DMS53 treated with DMSO at 0.1 percent for 48 hours (cell line): Measurements from ENCODE around the gene TRIM68.

Experiments used
- DNase-seq: peaks from one replicate; lab custom pipeline; 2025; ENCODE audit not compliant: unreplicated experiment; lab: John Stamatoyannopoulos, UW

The TRIM68 gene

GRCh38 chr11:4607781-4608666 lies at the start of gene TRIM68:
TSS of gene TRIM68 (minus strand) at chr11:4608231. CDS start at chr11:4605504, 2,727 bp downstream.
- peak; percentile 97 for DNase-seq

- DNase-seq = no peak
Measured at GRCh38 chr11:4654635-4655369, 46.8 kb upstream of the TRIM68 start.

GRCh38 chr11:4647766-4648165 lies 39.7 kb upstream of the TRIM68 start:
- DNase-seq = no peak

GRCh38 chr11:4645974-4646373 lies 37.9 kb upstream of the TRIM68 start:
- no peak for DNase-seq

GRCh38 chr11:4644233-4644632 lies 36.2 kb upstream of the TRIM68 start:
- DNase-seq = no peak

- DNase-seq = no peak
Measured at GRCh38 chr11:4643682-4644081, 35.7 kb upstream of the TRIM68 start, which contains the start of gene OR51E1. TSS of gene OR51E1 (plus strand) at chr11:4643982. CDS start at chr11:4652527, 8,545 bp downstream.

- DNase-seq = no peak
Measured at GRCh38 chr11:4643076-4643475, 35.0 kb upstream of the TRIM68 start.

- DNase-seq = no peak
Measured at GRCh38 chr11:4642043-4642442, 34.0 kb upstream of the TRIM68 start.

- DNase-seq = no peak
Measured at GRCh38 chr11:4641501-4641900, 33.5 kb upstream of the TRIM68 start.

- DNase-seq = no peak
Measured at GRCh38 chr11:4639931-4640330, 31.9 kb upstream of the TRIM68 start.

- DNase-seq = no peak
Measured at GRCh38 chr11:4637662-4638047, 29.6 kb upstream of the TRIM68 start.

GRCh38 chr11:4636962-4637661 lies 29.1 kb upstream of the TRIM68 start, which contains the start of gene OR51D1:
TSS of gene OR51D1 (plus strand) at chr11:4637477. CDS start at chr11:4639791, 2,314 bp downstream.
- peak; percentile 81 for DNase-seq

- no peak for DNase-seq
Measured at GRCh38 chr11:4636136-4636535, 28.1 kb upstream of the TRIM68 start.

- peak; percentile 75 for DNase-seq
Measured at GRCh38 chr11:4626207-4627099, 18.4 kb upstream of the TRIM68 start.

- DNase-seq = no peak
Measured at GRCh38 chr11:4619514-4619913, 11.5 kb upstream of the TRIM68 start.

GRCh38 chr11:4615856-4616444 lies 7.9 kb upstream of the TRIM68 start:
- DNase-seq = no peak

GRCh38 chr11:4611986-4612385 lies 4.0 kb upstream of the TRIM68 start:
- no peak for DNase-seq

- no peak for DNase-seq
Measured at GRCh38 chr11:4610258-4610935, 2.4 kb upstream of the TRIM68 start.

GRCh38 chr11:4607096-4607495 lies 935 bp downstream of the TRIM68 start:
- peak; percentile 42 for DNase-seq
